Liver (tissue), 9 donors: ENCODE data around the gene NFATC1. TPM values are rescaled to one million over a fixed set of nuclear protein-coding genes. Genes with fewer than 3 reads are reported as not detected.

Source experiments
- DNase-seq: peaks from one replicate; pipeline ENCODE4 v3.0.0-alpha.2; 2017; ENCODE audit warnings: low spot score
- H3K27ac ChIP-seq, 2 donors: one replicate each; pipeline ENCODE4 v1.7.0; 2013; ENCODE audit warnings: inconsistent platforms in 2 of 2, low read length in 2 of 2, control low read depth in 1 of 2, low read depth in 1 of 2, mild to moderate bottlenecking in 1 of 2
- H3K27me3 ChIP-seq, 4 donors: one replicate each; pipeline versions ENCODE4 v1.6.1 to v1.7.0; 2013; ENCODE audit warnings: low read length in 3 of 4, inconsistent platforms in 1 of 4, mild to moderate bottlenecking in 1 of 4, moderate library complexity in 1 of 4; ENCODE audit not compliant: control insufficient read depth in 4 of 4, insufficient read depth in 4 of 4
- H3K36me3 ChIP-seq, 4 donors: one replicate each; pipeline versions ENCODE4 v1.6.1 to v1.7.0; 2013; ENCODE audit warnings: low read length in 3 of 4, mild to moderate bottlenecking in 3 of 4, low read depth in 1 of 4, moderate library complexity in 1 of 4; ENCODE audit not compliant: control insufficient read depth in 4 of 4, insufficient read depth in 3 of 4
- H3K4me1 ChIP-seq, 4 donors: one replicate each; pipeline versions ENCODE4 v1.6.1 to v1.7.0; 2013; ENCODE audit warnings: low read length in 3 of 4, mild to moderate bottlenecking in 3 of 4, moderate library complexity in 1 of 4; ENCODE audit not compliant: control insufficient read depth in 4 of 4, insufficient read depth in 4 of 4
- H3K4me3 ChIP-seq, 3 donors: one replicate each; pipeline versions ENCODE4 v1.6.1 to v1.7.0; 2013; ENCODE audit warnings: low read length in 3 of 3, control low read depth in 1 of 3, low read depth in 1 of 3, mild to moderate bottlenecking in 1 of 3
- H3K9ac ChIP-seq, 2 donors: one replicate each; pipeline ENCODE4 v1.7.0; 2013; ENCODE audit warnings: low read length in 2 of 2, mild to moderate bottlenecking in 2 of 2, moderate library complexity in 2 of 2, control low read depth in 1 of 2, low read depth in 1 of 2
- H3K9me3 ChIP-seq, 4 donors: one replicate each; pipeline versions ENCODE4 v1.6.1 to v1.7.0; 2013; ENCODE audit warnings: low read length in 3 of 4; ENCODE audit not compliant: control insufficient read depth in 4 of 4
- CTCF ChIP-seq: fragments of 150-350 bp; IDR thresholded peaks from 2 replicates; pipeline ENCODE4 v1.5.1; 2017; ENCODE audit warnings: improper control_type of control experiment, low read depth, low read length; ENCODE audit not compliant: missing input control
- EGR1 ChIP-seq, 2 donors: IDR thresholded peaks; 2 replicates each; pipeline ENCODE4 v1.6.1; 2016 to 2018; ENCODE audit warnings: antibody characterized with exemption in 2 of 2, low read depth in 2 of 2
- FOXA1 ChIP-seq: IDR thresholded peaks from 2 replicates; pipeline ENCODE4 v1.6.1; 2016; ENCODE audit warnings: antibody characterized with exemption
- FOXA2 ChIP-seq: IDR thresholded peaks from 2 replicates; pipeline ENCODE4 v1.6.1; 2016; ENCODE audit warnings: antibody characterized with exemption
- GABPA ChIP-seq, 2 donors: IDR thresholded peaks in 1 of 2; conservative IDR thresholded peaks in 1 of 2; 2 replicates each; pipeline ENCODE4 v1.6.1; 2016; ENCODE audit warnings: antibody characterized with exemption in 2 of 2, mild to moderate bottlenecking in 1 of 2, moderate library complexity in 1 of 2
- HNF4A ChIP-seq, 2 donors: conservative IDR thresholded peaks; 2 replicates each; pipeline ENCODE4 v1.6.1; 2016; ENCODE audit warnings: antibody characterized with exemption in 2 of 2, mild to moderate bottlenecking in 2 of 2
- HNF4G ChIP-seq: IDR thresholded peaks from 2 replicates; pipeline ENCODE4 v1.6.1; 2016; ENCODE audit warnings: antibody characterized with exemption
- JUND ChIP-seq, 2 donors: IDR thresholded peaks; 2 replicates each; pipeline ENCODE4 v1.6.1; 2016; ENCODE audit warnings: antibody characterized with exemption in 2 of 2
- MAX ChIP-seq: IDR thresholded peaks from 2 replicates; pipeline ENCODE4 v1.6.1; 2016; ENCODE audit warnings: antibody characterized with exemption
- NR2F2 ChIP-seq: IDR thresholded peaks from 2 replicates; pipeline ENCODE4 v1.6.1; 2016; ENCODE audit warnings: antibody characterized with exemption
- RAD21 ChIP-seq, 2 donors: IDR thresholded peaks; 2 replicates each; pipeline ENCODE4 v1.6.1; 2016; ENCODE audit warnings: antibody characterized with exemption in 2 of 2, mild to moderate bottlenecking in 2 of 2
- REST ChIP-seq: IDR thresholded peaks from 2 replicates; pipeline ENCODE4 v1.6.1; 2016; ENCODE audit warnings: antibody characterized with exemption, mild to moderate bottlenecking
- RXRA ChIP-seq, 2 donors: IDR thresholded peaks; 2 replicates each; pipeline ENCODE4 v1.6.1; 2017 to 2018; ENCODE audit warnings: antibody characterized with exemption in 2 of 2, mild to moderate bottlenecking in 1 of 2
- SP1 ChIP-seq: IDR thresholded peaks from 2 replicates; pipeline ENCODE4 v1.6.1; 2018; ENCODE audit warnings: antibody characterized with exemption, mild to moderate bottlenecking
- ZBTB33 ChIP-seq: IDR thresholded peaks from 2 replicates; pipeline ENCODE4 v1.6.1; 2016; ENCODE audit warnings: antibody characterized with exemption
- WGBS: extraction: QIAGEN DNeasy Blood & Tissue Kit; methylation state at CpG from one replicate; pipeline ENCODE4 v1.1.7; 2013; 5-methylcytosine and 5-hydroxymethylcytosine counted together
- polyA plus RNA-seq, 2 donors: library from polyadenylated mRNA; stranded (reverse) in 1 of 2; unstranded in 1 of 2; fragments of 200-250 nt in 1 of 2; fragments of >200 nt in 1 of 2; fragmentation: Nextera tagmentation in 1 of 2; extraction: Ambion mirVana in 1 of 2; gene quantifications; one replicate each; pipeline versions ENCODE4 v1.2.1 to v1.2.3, GENCODE V29; 2013 to 2015
- total RNA-seq, 2 donors: library from RNA; depleted of rRNA; stranded (reverse); fragments of >200 nt; gene quantifications; one replicate each; pipeline ENCODE4 v1.2.3, GENCODE V29; 2014
- donor health status: healthy.
- donor health status: healthy.
- donor health status: healthy.
- donor health status: healthy.
- donor health status: healthy.

NFATC1 gene
- total and polyA plus RNA-seq, 4 donors, result 0.57 to 2.2 (median 1.3) TPM

- WGBS, result 86% methylated on average over 44 of the region's 44 CpGs
- Histone ChIP-seq H3K9me3 (no peaks in the 10 kb centered on the region), H3K27me3 (no peaks in the 10 kb centered on the region), H3K36me3 (peaks cover 0 to 2% (median 0%) of the 10 kb centered on the region in 4 donors), H3K4me1 (no peaks in the 10 kb centered on the region), H3K27ac (no peak overlapping the region), H3K9ac (no peak overlapping the region), H3K4me3 (no peak overlapping the region)
- DNase-seq, result no peak
- TF ChIP-seq FOXA2 (no peak), RXRA (IDR thresholded peaks at IDR 0.05) (no peak), HNF4A (conservative IDR thresholded peaks at IDR 0.05) (no peak), NR2F2 (no peak), FOXA1 (no peak), RAD21 (IDR thresholded peaks at IDR 0.05) (no peak), GABPA (IDR thresholded peaks at IDR 0.05 in 1 of 2, conservative IDR thresholded peaks at IDR 0.05 in 1 of 2) (no peak), ZBTB33 (no peak), REST (no peak), CTCF (no peak), MAX (no peak), JUND (IDR thresholded peaks at IDR 0.05) (no peak)
These were observed 131.0 kb downstream of the NFATC1 start for GRCh38 chr18:79526468-79527460.

- 87% methylated on average over 16 of the region's 16 CpGs for WGBS
- no peak overlapping the region for H3K9ac ChIP-seq
- no peaks in the 10 kb centered on the region for H3K4me1 ChIP-seq
- no peaks in the 10 kb centered on the region for H3K9me3 ChIP-seq
- DNase-seq, result no peak
- peaks cover 0 to 2% (median 0%) of the 10 kb centered on the region in 4 donors for H3K36me3 ChIP-seq
- H3K27ac ChIP-seq, result no peak overlapping the region
- no peak overlapping the region for H3K4me3 ChIP-seq
- H3K27me3 ChIP-seq, result no peaks in the 10 kb centered on the region
- TF ChIP-seq CTCF (no peak), JUND (IDR thresholded peaks at IDR 0.05) (no peak), EGR1 (IDR thresholded peaks at IDR 0.05; ENCODE audit: low read depth in 2 of 2) (no peak), SP1 (no peak), FOXA1 (no peak), HNF4G (no peak), REST (no peak), NR2F2 (no peak), RXRA (IDR thresholded peaks at IDR 0.05) (no peak)
These were observed 132.1 kb downstream of the NFATC1 start for GRCh38 chr18:79527656-79528315.
